ENCODE measurements around the gene VAPB.

VAPB gene

GRCh38 chr20:58466095-58466708, 77.2 kb downstream of the VAPB start:
- DNase-seq: no peak

DNA sequence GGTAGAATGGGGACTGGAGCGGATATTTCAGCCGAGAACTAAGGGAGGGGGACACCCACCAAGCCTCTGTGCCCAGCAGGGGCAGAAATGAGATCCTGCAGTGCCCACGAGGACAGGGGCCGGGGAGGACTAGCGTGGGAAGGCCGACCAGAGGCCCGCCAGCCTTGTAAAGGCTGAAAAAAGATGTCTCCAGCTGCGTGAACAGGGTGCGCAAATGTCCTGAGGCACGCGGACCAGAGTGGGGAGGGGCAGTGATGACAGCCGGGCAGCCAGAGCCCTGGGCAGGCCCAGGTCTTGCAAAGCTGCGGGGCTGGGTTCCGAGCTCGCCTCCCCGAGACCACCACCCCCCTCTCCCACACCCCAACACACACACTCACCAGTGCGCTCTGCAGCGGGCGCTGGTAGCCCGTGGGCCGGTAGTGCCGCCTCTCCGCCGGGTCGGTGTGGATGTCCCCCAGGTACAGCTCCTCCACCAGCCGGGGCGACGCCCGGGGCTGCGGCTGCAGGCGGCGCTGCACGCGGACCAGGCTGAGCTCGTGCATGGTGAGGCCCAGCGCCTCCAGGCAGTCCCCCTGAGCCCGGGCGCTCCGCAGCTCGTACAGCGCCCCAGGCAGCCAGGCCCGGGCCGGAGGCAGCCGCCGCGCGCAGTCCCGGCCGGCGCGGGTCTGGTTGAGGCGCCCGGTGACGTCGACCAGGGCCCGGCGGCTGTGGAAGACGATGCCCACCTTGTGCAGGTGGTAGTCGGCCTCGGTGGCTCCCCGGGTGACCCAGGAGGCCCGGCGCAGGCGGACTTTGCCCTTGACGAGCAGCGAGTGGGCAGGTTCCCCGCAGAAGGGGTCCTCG, 77.9 kb downstream of the VAPB start:
- DNase-seq: no peak

DNA sequence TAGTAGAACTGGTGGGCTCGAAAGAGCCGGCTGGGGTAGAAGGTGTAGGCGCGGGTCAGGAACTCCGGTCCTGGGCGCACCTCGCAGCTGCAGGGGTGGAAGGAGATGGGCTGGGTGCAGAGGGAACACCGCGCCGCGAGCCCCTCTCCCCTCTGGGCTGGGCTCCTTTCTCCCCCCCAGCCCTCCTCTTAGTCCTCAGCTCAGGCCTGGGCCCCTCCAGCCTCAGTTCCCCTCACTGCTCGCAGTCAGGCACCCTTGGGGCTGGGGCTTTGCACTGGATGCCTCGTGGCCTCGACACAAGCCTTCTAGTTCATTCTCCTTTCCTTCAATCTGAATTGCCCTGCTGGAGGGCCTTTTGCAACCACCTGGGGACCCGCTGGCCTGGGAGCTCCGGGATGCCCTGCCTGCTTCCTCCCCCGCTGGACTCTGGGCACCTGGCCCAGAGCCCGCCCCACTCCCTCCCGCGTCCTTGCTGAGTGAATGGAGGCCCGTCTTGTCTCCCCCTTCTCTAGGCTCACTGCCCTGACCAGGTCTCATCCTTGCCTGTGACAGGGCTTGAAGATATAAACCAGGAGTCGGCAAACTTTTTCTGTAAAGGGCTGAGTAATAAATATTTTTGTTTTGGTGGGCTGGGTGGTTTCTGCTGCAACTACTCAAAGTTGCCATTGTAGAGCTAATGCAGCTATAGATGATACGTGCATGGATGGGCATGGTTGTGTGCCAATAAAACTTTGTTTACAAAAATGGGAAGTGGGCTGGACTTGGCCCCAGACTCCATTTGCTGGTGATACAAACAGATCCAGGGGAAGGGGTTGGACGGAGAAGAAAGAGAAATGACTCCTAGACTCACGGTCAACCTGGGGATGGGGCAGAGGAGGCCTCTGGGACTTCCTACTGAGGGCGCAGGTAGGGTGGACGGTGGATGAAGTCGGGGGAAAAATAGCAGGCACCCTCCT, 78.8 kb downstream of the VAPB start:
- DNase-seq: no peak

GRCh38 chr20:58469616-58470015, 80.6 kb downstream of the VAPB start:
- no peak for DNase-seq

- no peak for DNase-seq
Measured at GRCh38 chr20:58470336-58471192, 81.5 kb downstream of the VAPB start.

GRCh38 chr20:58471193-58472164, 82.5 kb downstream of the VAPB start:
- DNase-seq: no peak

DNA sequence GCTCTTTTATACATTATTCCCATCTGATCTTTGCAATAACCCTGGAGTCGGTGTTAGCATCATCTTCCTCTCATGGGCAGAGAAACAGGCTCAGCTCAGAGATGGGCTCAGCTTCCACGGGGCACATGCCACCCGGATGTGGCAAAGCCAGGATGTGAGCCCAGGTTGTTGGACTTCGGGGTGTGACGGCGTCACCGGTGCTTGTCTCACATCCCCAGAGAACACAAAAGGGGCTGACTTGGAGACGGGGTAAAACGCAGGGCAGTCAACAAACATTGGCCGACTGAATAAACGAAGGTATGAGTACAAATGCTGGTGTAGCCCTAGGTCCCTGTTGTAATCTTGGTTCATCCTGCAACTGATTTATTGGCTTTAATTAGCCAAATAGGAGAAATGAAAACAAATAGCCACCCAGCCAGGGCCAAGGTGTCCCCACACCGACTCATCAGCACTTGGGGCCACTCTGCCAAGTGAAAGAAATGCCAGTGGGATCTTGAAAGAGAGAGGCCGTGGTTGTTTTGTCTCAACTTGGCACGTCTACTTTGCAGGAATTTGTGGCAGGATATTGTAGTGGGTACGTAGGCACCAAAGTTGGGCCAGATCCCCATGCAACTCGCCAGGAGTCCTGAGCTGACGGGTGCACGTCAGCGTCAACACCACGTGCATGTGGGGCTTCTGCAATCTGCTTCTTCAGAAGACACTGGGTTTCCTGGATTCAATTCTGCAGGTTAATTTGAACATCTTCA, 83.4 kb downstream of the VAPB start:
- no peak for DNase-seq

DNA sequence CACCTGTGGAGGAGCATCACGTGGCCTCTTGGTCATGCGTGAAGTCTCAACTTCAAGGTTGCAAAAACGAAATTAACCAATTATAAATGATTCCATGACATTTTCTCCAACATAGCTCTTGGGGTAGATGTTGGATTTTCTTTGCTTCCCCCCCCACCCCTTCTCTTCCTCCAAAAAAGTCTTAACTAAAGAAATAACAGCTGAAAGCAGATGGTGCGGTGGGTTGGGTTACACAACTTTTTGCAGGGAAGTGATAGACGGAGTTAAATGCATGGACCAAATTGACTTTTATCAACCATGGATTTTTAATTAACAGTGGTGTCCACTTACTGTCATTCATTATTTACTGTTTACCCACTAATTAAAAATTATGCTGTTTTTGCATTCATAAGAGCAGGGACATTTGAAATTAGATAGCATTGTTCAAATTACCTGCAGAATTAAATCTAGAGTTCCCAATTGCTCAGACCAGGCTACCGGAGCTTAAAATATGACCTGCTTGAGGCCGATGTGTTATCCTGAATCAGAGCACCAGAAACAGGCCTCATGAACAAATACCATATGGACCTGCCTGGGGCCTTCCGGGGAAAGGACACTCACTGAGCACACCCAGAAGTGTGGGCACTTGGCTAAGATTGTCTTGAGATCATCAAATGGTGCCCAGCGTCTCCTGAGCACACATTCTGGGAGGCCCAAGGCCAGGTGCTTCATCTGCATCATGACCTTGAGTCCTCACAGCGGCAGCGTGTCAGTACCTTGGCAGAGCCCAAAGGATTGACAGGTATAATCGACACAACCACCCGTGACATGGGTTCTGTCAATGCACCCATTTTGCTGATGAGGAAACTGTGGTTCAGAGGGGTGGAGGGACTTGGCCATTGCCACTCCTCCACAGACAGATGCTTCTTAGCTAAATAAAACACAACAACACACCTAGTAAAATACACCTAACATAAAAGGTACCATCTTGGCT, 84.7 kb downstream of the VAPB start:
- no peak for DNase-seq

GRCh38 chr20:58475466-58475865, 86.4 kb downstream of the VAPB start:
- no peak for DNase-seq

DNA sequence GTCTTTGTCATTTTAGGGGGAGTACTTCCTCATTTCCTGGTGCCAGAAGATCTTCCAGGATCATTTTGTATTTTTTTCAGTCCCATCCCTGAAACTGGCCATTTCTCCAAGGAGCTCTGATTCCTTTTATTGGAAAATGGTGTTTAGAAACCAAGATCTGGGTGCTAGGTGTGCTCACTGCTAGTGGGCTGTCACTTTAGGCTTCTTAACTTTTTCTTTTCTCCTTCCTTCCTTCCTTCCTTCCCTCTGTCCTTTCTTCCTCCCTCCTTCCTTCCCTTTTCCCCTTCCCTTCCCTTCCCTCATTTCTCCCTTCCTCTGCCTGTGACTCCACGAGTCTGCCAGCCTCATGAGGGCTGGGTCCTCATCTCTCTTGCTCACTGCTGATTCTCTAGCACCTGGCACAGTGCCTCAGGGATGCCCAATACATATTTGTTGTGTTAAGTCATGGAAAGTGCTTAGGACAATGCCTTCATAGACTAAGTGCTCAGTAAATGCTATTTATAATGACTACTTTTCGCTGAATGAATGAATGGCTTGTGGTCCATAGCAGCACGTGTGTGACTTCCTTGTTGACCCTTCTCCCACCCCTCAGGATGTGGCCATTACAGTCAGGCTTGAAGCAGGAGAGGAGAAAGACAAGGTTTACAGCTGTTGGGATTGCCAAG, 89.2 kb downstream of the VAPB start:
- no peak for DNase-seq

- DNase-seq: no peak
Measured at GRCh38 chr20:58479726-58480440, 90.9 kb downstream of the VAPB start.

DNA sequence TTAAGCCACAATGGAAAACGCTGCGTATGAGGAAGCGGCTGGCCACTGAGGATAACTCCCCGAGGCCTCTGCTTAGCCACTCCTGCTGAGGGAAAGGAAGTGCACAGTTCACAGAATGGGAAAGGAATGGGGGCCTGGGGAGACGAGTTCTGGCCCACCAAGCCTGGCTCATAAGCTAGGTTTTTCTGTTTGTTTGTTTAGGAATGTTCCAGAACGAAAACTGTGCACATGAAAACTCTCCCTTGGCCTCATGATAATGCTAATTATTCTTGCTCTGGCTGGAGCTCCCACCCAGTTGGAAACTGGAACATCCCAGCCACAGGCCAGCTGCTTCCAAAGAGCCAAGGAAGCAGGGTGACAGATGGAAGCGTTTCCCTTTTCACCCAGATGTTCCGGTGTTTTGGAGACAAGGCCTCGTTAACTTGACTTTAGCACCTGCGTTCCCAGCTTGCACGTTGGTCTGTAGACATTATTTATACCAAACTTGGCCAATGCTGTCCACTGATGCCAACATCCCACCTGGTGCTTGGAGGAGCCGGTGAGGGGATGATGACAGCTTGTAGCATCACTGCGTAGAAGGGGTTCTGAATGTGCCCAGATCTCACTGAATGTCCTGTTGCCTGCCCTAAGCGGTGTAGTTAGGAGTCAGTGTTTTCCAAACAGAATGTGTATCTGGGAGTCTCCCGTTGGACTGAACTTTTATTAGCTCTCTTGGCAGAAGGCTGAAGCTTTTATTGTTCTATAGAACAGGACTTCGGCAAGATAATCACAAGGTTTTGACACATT, 91.7 kb downstream of the VAPB start:
- DNase-seq: no peak

DNA sequence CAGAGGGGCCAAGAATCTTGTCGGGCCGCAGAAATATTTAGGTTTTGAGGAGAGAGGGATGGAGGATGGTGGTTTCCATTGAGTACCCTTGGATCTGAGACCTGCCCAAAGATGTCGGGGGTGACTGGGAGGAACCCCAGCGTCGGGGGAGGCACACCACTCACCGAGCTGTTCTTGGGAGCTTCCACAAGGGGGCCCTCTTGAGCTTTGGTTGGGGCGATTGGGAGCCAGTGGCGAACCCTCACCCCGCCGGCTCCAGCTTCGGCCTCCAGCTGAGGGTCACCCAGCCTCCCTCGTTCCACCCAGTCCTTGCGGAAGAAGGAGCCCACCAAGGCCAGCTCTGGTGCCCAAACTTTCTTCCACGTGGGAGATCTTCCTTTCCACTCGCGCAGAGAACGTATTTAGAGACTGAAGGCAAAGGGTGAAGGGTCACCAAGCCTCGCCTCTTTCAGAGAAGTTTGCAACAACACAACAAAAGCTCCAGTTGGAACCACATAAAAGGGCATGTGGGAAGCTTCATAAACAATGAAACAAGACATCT, 92.5 kb downstream of the VAPB start:
- DNase-seq: no peak

DNA sequence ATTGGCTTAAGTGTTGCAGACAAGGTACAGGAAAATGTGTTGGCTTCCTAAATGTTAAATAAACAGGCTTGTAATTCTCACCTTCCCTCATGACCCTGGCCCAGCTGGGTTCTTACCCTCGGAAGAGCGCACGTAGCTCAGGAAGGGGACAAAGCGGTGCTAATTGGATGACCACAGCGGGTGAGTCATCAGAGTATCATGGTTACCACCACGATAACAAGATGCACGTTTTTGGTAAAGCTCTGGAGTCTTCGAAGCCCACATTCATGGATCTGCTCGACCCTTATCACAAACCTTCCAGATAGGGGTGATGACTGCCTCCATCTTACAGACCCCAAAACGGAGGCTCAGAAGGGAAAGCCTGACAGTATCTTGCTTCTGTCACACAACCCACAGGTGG, 93.4 kb downstream of the VAPB start:
- no peak for DNase-seq

DNA sequence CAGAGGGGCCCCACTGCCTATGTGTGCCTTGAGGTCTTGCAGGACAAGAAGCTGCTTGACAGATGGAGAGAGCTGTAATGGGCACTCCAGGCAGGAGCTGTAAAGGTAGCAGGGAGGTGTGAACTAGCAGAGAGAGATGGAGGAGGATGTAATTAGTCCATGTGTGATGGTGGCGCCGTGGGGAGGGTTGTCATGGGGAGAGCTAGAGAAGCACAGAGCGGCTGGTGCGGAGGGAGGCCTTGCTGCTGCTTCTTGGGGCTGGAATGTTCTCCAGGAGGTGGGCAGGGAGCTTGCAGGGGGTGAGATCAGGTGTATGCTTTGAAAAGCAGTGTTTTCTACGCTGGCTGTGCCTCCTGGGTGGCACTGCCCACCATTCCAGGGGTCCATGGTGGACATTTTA, 94.0 kb downstream of the VAPB start:
- no peak for DNase-seq

DNA sequence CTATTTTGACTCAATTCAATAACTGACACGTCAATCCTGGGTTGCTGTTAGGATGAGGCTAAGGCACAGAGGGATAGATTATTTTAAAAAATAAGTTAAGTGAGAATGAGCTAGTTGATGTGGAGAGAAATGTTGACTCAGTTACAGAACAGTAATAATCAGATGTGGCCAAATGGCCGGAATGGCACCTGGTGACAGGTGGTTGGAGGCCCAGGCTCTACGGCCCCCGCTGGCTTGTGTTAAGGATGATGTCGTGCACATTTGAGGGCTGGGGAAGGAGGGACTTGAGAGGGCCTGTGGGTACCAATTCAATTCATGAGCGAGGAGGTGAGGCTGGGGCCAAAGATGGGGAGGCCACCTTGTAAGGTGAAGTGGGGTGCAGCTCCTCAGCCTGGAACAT, 94.4 kb downstream of the VAPB start:
- no peak for DNase-seq

DNA sequence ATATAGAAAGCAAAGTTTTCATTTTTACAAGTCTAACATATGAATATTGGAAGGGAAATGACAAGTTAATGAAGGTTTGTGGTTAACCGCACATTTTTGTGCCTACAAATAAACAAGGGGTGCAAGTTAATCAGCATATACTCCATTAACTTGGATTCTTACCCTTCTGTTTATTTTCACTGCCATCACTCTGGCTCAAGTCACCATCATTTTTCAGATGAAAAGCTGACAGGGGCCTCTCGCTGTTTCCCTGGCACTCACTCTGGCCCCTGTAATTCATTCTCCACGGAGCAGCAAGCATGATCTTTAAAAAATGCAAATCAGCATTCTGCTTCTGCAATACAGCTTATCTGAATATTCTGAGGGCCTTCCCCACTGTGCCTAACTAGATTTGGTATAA, 96.4 kb downstream of the VAPB start:
- no peak for DNase-seq
